Neural crest cell (in vitro differentiated cells): ENCODE data around the gene C1QTNF1. TPM values are rescaled to one million over a fixed set of nuclear protein-coding genes. Genes with fewer than 3 reads are reported as not detected.

Experiments
- DNase-seq: peaks from one replicate; pipeline ENCODE4 v3.0.0; 2021; ENCODE audit warnings: low read depth, mixed read lengths, low spot score
- H3K27ac Mint-ChIP-seq: one replicate; pipeline ENCODE4 v1.8.0; 2021; ENCODE audit warnings: mild to moderate bottlenecking, mixed read lengths; ENCODE audit not compliant: unreplicated experiment
- H3K27me3 Mint-ChIP-seq: 2 replicates; pipeline ENCODE4 v1.8.0; 2021; ENCODE audit warnings: low read depth, mild to moderate bottlenecking, mixed read lengths
- H3K36me3 Mint-ChIP-seq: 2 replicates; pipeline ENCODE4 v1.8.0; 2021; ENCODE audit warnings: low read depth, mild to moderate bottlenecking, mixed read lengths
- H3K4me1 Mint-ChIP-seq: 2 replicates; pipeline ENCODE4 v1.8.0; 2021; ENCODE audit warnings: mixed read lengths
- H3K4me3 Mint-ChIP-seq: one replicate; pipeline ENCODE4 v1.8.0; 2021; ENCODE audit warnings: mild to moderate bottlenecking, mixed read lengths
- H3K9me3 Mint-ChIP-seq: 2 replicates; pipeline ENCODE4 v1.8.0; 2021; ENCODE audit warnings: mixed read lengths
- CTCF ChIP-seq: fragments of 200-600 bp; sonication (generic); conservative IDR thresholded peaks from 2 replicates; pipeline ENCODE4 v1.5.0; 2021; ENCODE audit warnings: antibody characterized with exemption, mild to moderate bottlenecking
- total RNA-seq: library from RNA; stranded (reverse); gene quantifications from 2 replicates; pipeline ENCODE4 v1.2.1, GENCODE V29; 2021

The C1QTNF1 gene
- total RNA-seq, 1 donor from 2014 or later = 0.89 TPM

GRCh38 chr17:79095345-79096055 lies 71.5 kb downstream of the C1QTNF1 start:
- H3K4me1 Mint-ChIP-seq = peaks cover 4% of the 10 kb centered on the region
- H3K27me3 Mint-ChIP-seq = no peaks in the 10 kb centered on the region
- no peak for TF ChIP-seq CTCF
- no peaks in the 10 kb centered on the region for H3K36me3 Mint-ChIP-seq
- H3K9me3 Mint-ChIP-seq = no peaks in the 10 kb centered on the region
- H3K4me3 Mint-ChIP-seq = no peak overlapping the region
- H3K27ac Mint-ChIP-seq = no peak overlapping the region
- DNase-seq = no peak

GRCh38 chr17:79096477-79096876 lies 72.5 kb downstream of the C1QTNF1 start:
- no peak for TF ChIP-seq CTCF
- Mint-ChIP-seq H3K4me1 (peaks cover 4% of the 10 kb centered on the region), H3K27me3 (no peaks in the 10 kb centered on the region), H3K4me3 (no peak overlapping the region), H3K36me3 (no peaks in the 10 kb centered on the region), H3K9me3 (no peaks in the 10 kb centered on the region), H3K27ac (no peak overlapping the region)
- DNase-seq = no peak

GRCh38 chr17:79097226-79098055 lies 73.5 kb downstream of the C1QTNF1 start:
- no peak for DNase-seq

GRCh38 chr17:79098282-79098867 lies 74.4 kb downstream of the C1QTNF1 start:
- Mint-ChIP-seq H3K27me3 (no peaks in the 10 kb centered on the region), H3K36me3 (no peaks in the 10 kb centered on the region), H3K27ac (peak overlapping the region; percentile 75), H3K4me3 (no peak overlapping the region), H3K4me1 (no peaks in the 10 kb centered on the region), H3K9me3 (no peaks in the 10 kb centered on the region)
- no peak for TF ChIP-seq CTCF
- DNase-seq = no peak

More at GRCh38 chr17:79097226-79098055, 73.5 kb downstream of the C1QTNF1 start:
- Mint-ChIP-seq H3K27me3 (no peaks in the 10 kb centered on the region), H3K4me1 (peaks cover under 1% of the 10 kb centered on the region), H3K4me3 (no peak overlapping the region), H3K27ac (no peak overlapping the region), H3K9me3 (no peaks in the 10 kb centered on the region), H3K36me3 (no peaks in the 10 kb centered on the region)
- no peak for TF ChIP-seq CTCF

Other genes starting within 250 kb of the C1QTNF1 start
- 26.8 and 27.7 TPM in 2 replicates for gene CYTH1, start 241.9 kb upstream of the C1QTNF1 start, total RNA-seq
- 59.0 and 63.2 TPM in 2 replicates for gene USP36, start 183.4 kb upstream of the C1QTNF1 start, total RNA-seq
- 1.2 TPM in 2 replicates for gene CEP295NL, start 121.0 kb upstream of the C1QTNF1 start, total RNA-seq
- gene TIMP2, start 98.8 kb upstream of the C1QTNF1 start, total RNA-seq = 58.5 and 60.2 TPM in 2 replicates
- 21.7 and 24.3 TPM in 2 replicates for gene LGALS3BP, start 44.2 kb upstream of the C1QTNF1 start, total RNA-seq
- 62.1 and 63.8 TPM in 2 replicates for gene CANT1, start 14.4 kb upstream of the C1QTNF1 start, total RNA-seq
- 50.9 and 52.6 TPM in 2 replicates for gene ENGASE, start 50.7 kb downstream of the C1QTNF1 start, total RNA-seq